EH (cell line): ENCODE measurements around the gene RFLNA.
"Not testable (repeated sequence)": the region's sequence is repeated elsewhere in the genome, so short reads cannot be mapped to it uniquely, and the experiment has no call there.

ENCODE experiments used
- DNase-seq: peaks from one replicate; pipeline ENCODE4 v3.0.0-alpha.2; 2015; ENCODE audit warnings: low read depth

The RFLNA gene

GRCh38 chr12:124319368-124320050 is 24.6 kb downstream of the RFLNA start:
- DNase-seq = no peak

- peak; percentile 75 for DNase-seq
Observed at GRCh38 chr12:124321040-124321481, 26.2 kb downstream of the RFLNA start.

GRCh38 chr12:124321556-124322270 is 26.8 kb downstream of the RFLNA start:
- DNase-seq = peak; percentile 69

GRCh38 chr12:124322271-124322998 is 27.5 kb downstream of the RFLNA start:
- DNase-seq = peak; percentile 45

GRCh38 chr12:124322999-124323328 is 28.1 kb downstream of the RFLNA start:
- DNase-seq = not testable (repeated sequence)

- no peak for DNase-seq
Observed at GRCh38 chr12:124323771-124324530, 29.1 kb downstream of the RFLNA start.

GRCh38 chr12:124324803-124325705 is 30.2 kb downstream of the RFLNA start:
- DNase-seq = no peak

GRCh38 chr12:124326104-124326503 is 31.2 kb downstream of the RFLNA start:
- no peak for DNase-seq

- no peak for DNase-seq
Observed at GRCh38 chr12:124326871-124327270, 32.0 kb downstream of the RFLNA start.

GRCh38 chr12:124327362-124328043 is 32.6 kb downstream of the RFLNA start:
- no peak for DNase-seq

GRCh38 chr12:124328116-124328515 is 33.2 kb downstream of the RFLNA start:
- no peak for DNase-seq

GRCh38 chr12:124328636-124329035 is 33.7 kb downstream of the RFLNA start:
- DNase-seq = no peak

GRCh38 chr12:124332058-124332672 is 37.3 kb downstream of the RFLNA start:
- DNase-seq = no peak

- DNase-seq = no peak
Observed at GRCh38 chr12:124332900-124333299, 38.0 kb downstream of the RFLNA start.

GRCh38 chr12:124333724-124334123 is 38.8 kb downstream of the RFLNA start:
- DNase-seq = no peak

GRCh38 chr12:124334266-124334665 is 39.4 kb downstream of the RFLNA start:
- no peak for DNase-seq

GRCh38 chr12:124334976-124335375 is 40.1 kb downstream of the RFLNA start:
- no peak for DNase-seq

- no peak for DNase-seq
Observed at GRCh38 chr12:124335426-124336183, 40.7 kb downstream of the RFLNA start.

- no peak for DNase-seq
Observed at GRCh38 chr12:124336184-124336437, 41.2 kb downstream of the RFLNA start.
